SK-N-SH (cell line): ENCODE data around the gene RHBDL1. TPM values are rescaled to one million over a fixed set of nuclear protein-coding genes. Genes with fewer than 3 reads are reported as not detected.

Source experiments
- CTCF ChIA-PET: fragments of 300-600, 350-600 bp; formaldehyde crosslinking; extraction: SDS; loops from one replicate; lab custom pipeline; 2021; lab: Yijun Ruan, JAX
- POLR2A ChIA-PET: fragments of 350-600 bp; sonication (Branson Sonifier 250); formaldehyde crosslinking; extraction: SDS; loops from one replicate; lab custom pipeline; 2020; ENCODE audit warnings: antibody characterized with exemption, inconsistent platforms; lab: Yijun Ruan, JAX
- DNase-seq: peaks from one replicate; pipeline ENCODE4 v3.0.0; 2012
- H2AFZ ChIP-seq: fragments of 200-600 bp; sonication (generic); 2 replicates; pipeline ENCODE4 v1.8.1; 2016; ENCODE audit warnings: antibody characterized with exemption, mild to moderate bottlenecking, low read depth
- H3F3A ChIP-seq: fragments of 200-600 bp; sonication (generic); replicated peaks from 2 replicates; pipeline ENCODE3; 2016; ENCODE audit warnings: antibody characterized with exemption, mild to moderate bottlenecking; ENCODE audit not compliant: insufficient read depth
- H3K27ac ChIP-seq, 2 experiments: fragments of 200-500 bp in 1 of 2; fragments of 200-600 bp in 1 of 2; sonication (Bioruptor generic) in 1 of 2; sonication (generic), shearing (Covaris generic) in 1 of 2; 2 replicates each; pipeline versions ENCODE4 v1.5.1 to v1.6.1; 2014 to 2016; ENCODE audit warnings: low read depth in 2 of 2, inconsistent platforms in 1 of 2, low read length in 1 of 2, mild to moderate bottlenecking in 1 of 2, mixed read lengths in 1 of 2
- H3K27me3 ChIP-seq: fragments of 200-600 bp; sonication (generic), shearing (Covaris generic); 2 replicates; pipeline ENCODE4 v1.6.1; 2016; ENCODE audit warnings: mixed run types; ENCODE audit not compliant: insufficient read depth
- H3K36me3 ChIP-seq, 2 experiments: fragments of 200-500 bp in 1 of 2; fragments of 200-600 bp in 1 of 2; sonication (Bioruptor generic) in 1 of 2; sonication (generic) in 1 of 2; replicated peaks in 1 of 2; 2 replicates each; pipeline versions ENCODE3 to v1.5.1; 2014 to 2016; ENCODE audit warnings: low read length in 1 of 2, mild to moderate bottlenecking in 1 of 2; ENCODE audit not compliant: insufficient read depth in 2 of 2, control insufficient read depth in 1 of 2
- H3K4me1 ChIP-seq, 2 experiments: fragments of 200-500 bp in 1 of 2; fragments of 200-600 bp in 1 of 2; sonication (Bioruptor generic) in 1 of 2; sonication (generic), shearing (Covaris generic) in 1 of 2; 2 replicates each; pipeline versions ENCODE4 v1.5.1 to v1.6.1; 2014 to 2016; ENCODE audit warnings: low read depth in 1 of 2, low read length in 1 of 2, mixed run types in 1 of 2; ENCODE audit not compliant: insufficient read depth in 2 of 2, control insufficient read depth in 1 of 2
- H3K4me2 ChIP-seq: fragments of 200-600 bp; sonication (generic), shearing (Covaris generic); 2 replicates; pipeline ENCODE4 v1.6.1; 2017; ENCODE audit warnings: mixed run types
- H3K4me3 ChIP-seq, 2 experiments: fragments of 200-500 bp in 1 of 2; fragments of 200-600 bp in 1 of 2; sonication (Bioruptor generic) in 1 of 2; sonication (generic), shearing (Covaris generic) in 1 of 2; 2 replicates each; pipeline versions ENCODE4 v1.5.1 to v1.8.1; 2014 to 2016; ENCODE audit warnings: low read depth in 2 of 2, inconsistent platforms in 1 of 2, low read length in 1 of 2, mild to moderate bottlenecking in 1 of 2, mixed read lengths in 1 of 2, moderate library complexity in 1 of 2
- H3K79me2 ChIP-seq: fragments of 200-600 bp; sonication (generic); 2 replicates; pipeline ENCODE4 v1.8.1; 2017; ENCODE audit warnings: mild to moderate bottlenecking; ENCODE audit not compliant: insufficient read depth
- H3K9ac ChIP-seq: fragments of 200-600 bp; sonication (generic); 2 replicates; pipeline ENCODE4 v1.6.1; 2017; ENCODE audit warnings: mixed run types
- H3K9me2 ChIP-seq: fragments of 200-600 bp; sonication (generic); 2 replicates; pipeline ENCODE4 v1.6.1; 2017; ENCODE audit warnings: mixed run types
- H3K9me3 ChIP-seq: fragments of 200-600 bp; sonication (generic); 2 replicates; pipeline ENCODE4 v1.6.1; 2017; ENCODE audit warnings: mixed run types, mild to moderate bottlenecking, moderate library complexity
- H4K20me1 ChIP-seq: fragments of 200-600 bp; sonication (generic); 2 replicates; pipeline ENCODE4 v1.6.1; 2017; ENCODE audit warnings: mild to moderate bottlenecking, mixed run types; ENCODE audit not compliant: insufficient read depth
- CHD2 ChIP-seq: fragments of 150-350 bp; IDR thresholded peaks from 2 replicates; pipeline ENCODE4 v1.6.1; 2018; ENCODE audit warnings: low read length; ENCODE audit not compliant: partially characterized antibody
- ELF1 ChIP-seq: IDR thresholded peaks from 2 replicates; pipeline ENCODE4 v1.4.0; 2012
- EP300 ChIP-seq, 2 experiments: IDR thresholded peaks; 2 replicates each; pipeline versions ENCODE4 v1.4.0 to v1.6.1; 2012; ENCODE audit warnings: borderline replicate concordance in 1 of 2, low read depth in 1 of 2, low read length in 1 of 2
- FOXM1 ChIP-seq: IDR thresholded peaks from 2 replicates; pipeline ENCODE4 v1.4.0; 2012; ENCODE audit warnings: low read depth, mild to moderate bottlenecking
- GABPA ChIP-seq: IDR thresholded peaks from 2 replicates; pipeline ENCODE4 v1.4.0; 2012; ENCODE audit warnings: low read depth, mild to moderate bottlenecking
- MAX ChIP-seq: IDR thresholded peaks from 2 replicates; pipeline ENCODE4 v1.4.0; 2012; ENCODE audit warnings: low read depth
- MEF2A ChIP-seq: IDR thresholded peaks from 2 replicates; pipeline ENCODE4 v1.4.0; 2012; ENCODE audit warnings: low read depth, borderline replicate concordance
- NFIC ChIP-seq: IDR thresholded peaks from 2 replicates; pipeline ENCODE4 v1.4.0; 2012; ENCODE audit warnings: borderline replicate concordance
- NRF1 ChIP-seq: IDR thresholded peaks from 2 replicates; pipeline ENCODE4 v1.6.1; 2012; ENCODE audit warnings: low read depth, mild to moderate bottlenecking, low read length
- PBX3 ChIP-seq: IDR thresholded peaks from 2 replicates; pipeline ENCODE4; 2012
- POLR2AphosphoS5 ChIP-seq: IDR thresholded peaks from 2 replicates; pipeline ENCODE4 v1.6.1; 2012; ENCODE audit warnings: low read depth, low read length
- RCOR1 ChIP-seq: fragments of 150-350 bp; IDR thresholded peaks from 2 replicates; pipeline ENCODE4 v1.6.1; 2017; ENCODE audit warnings: antibody characterized with exemption, low read length
- REST ChIP-seq: IDR thresholded peaks from 2 replicates; pipeline ENCODE4 v1.6.1; 2012; ENCODE audit warnings: mild to moderate bottlenecking, low read depth, low read length, moderate library complexity
- TCF12 ChIP-seq: IDR thresholded peaks from 2 replicates; pipeline ENCODE4 v1.4.0; 2012
- USF1 ChIP-seq: IDR thresholded peaks from 2 replicates; pipeline ENCODE4 v1.4.0; 2012; ENCODE audit warnings: low read depth, borderline replicate concordance
- YY1 ChIP-seq: IDR thresholded peaks from 2 replicates; pipeline ENCODE4 v1.4.0; 2012; ENCODE audit warnings: low read depth, mild to moderate bottlenecking
- WGBS: methylation state at CpG from one replicate; pipeline ENCODE4 v1.1.6; 2017; ENCODE audit warnings: low lambda C conversion rate; 5-methylcytosine and 5-hydroxymethylcytosine counted together
- polyA plus RNA-seq, 3 experiments: library from polyadenylated mRNA; depleted of rRNA; stranded (reverse); fragments of >200 nt; gene quantifications; 2 replicates each; pipeline ENCODE4 v1.2.3, GENCODE V29; 2012

Gene RHBDL1
- polyA plus RNA-seq, 1 of the 3 experiments (the other 2 are of a cell fraction) = 4.1 TPM

- no peak overlapping the region for H2AFZ ChIP-seq
- peaks cover 6 to 42% of the 10 kb centered on the region in 2 experiments; a peak in 2 of 4 replicates for H3K4me1 ChIP-seq
- ChIA-PET POLR2A (no interaction called here), CTCF (interaction anchor here (0.9 to 1.4 kb wide), 5 partner anchors 9 to 29 kb away, joined by 3 to 11 read pairs (median 5); partner anchors contain the start of genes RHOT2 and WDR90)
- H3K79me2 ChIP-seq = peaks cover 22% of the 10 kb centered on the region; the same call in 1 of the 2 replicates
- no peak overlapping the region for H3K9ac ChIP-seq
- 82% methylated on average over 8 of the region's 9 CpGs for WGBS
- H3K9me3 ChIP-seq = no peaks in the 10 kb centered on the region
- no peaks in the 10 kb centered on the region; the same call in 1 of the 2 replicates for H4K20me1 ChIP-seq
- no peak for DNase-seq
- H3K27me3 ChIP-seq = no peaks in the 10 kb centered on the region
- no peaks in the 10 kb centered on the region for H3K9me2 ChIP-seq
- no peak overlapping the region for H3K4me2 ChIP-seq
- no peak overlapping the region for H3K4me3 ChIP-seq
- H3K36me3 ChIP-seq = peaks cover 0 to 7% of the 10 kb centered on the region in 2 experiments
- TF ChIP-seq REST (no peak), TCF12 (no peak), MEF2A (no peak), GABPA (no peak), CHD2 (no peak), EP300 (IDR thresholded peaks at IDR 0.05; ENCODE audit: borderline replicate concordance in 1 of 2, low read depth in 1 of 2, low read length in 1 of 2) (no peak), MAX (no peak), POLR2AphosphoS5 (no peak), FOXM1 (no peak), YY1 (no peak), ELF1 (no peak), PBX3 (no peak), RCOR1 (no peak), NRF1 (no peak), NFIC (no peak), USF1 (no peak)
- H3F3A ChIP-seq = peaks cover 13% of the 10 kb centered on the region
- H3K27ac ChIP-seq = no peak overlapping the region
Observed at GRCh38 chr16:638836-639235, 36.6 kb upstream of the RHBDL1 start.
